ENCODE data around the gene SLIT3. TPM values are rescaled to one million over a fixed set of nuclear protein-coding genes. Genes with fewer than 3 reads are reported as not detected.

The SLIT3 gene
- total RNA-seq, 2 donors from 2014 or later = 6.6 to 6.7 TPM

DNA sequence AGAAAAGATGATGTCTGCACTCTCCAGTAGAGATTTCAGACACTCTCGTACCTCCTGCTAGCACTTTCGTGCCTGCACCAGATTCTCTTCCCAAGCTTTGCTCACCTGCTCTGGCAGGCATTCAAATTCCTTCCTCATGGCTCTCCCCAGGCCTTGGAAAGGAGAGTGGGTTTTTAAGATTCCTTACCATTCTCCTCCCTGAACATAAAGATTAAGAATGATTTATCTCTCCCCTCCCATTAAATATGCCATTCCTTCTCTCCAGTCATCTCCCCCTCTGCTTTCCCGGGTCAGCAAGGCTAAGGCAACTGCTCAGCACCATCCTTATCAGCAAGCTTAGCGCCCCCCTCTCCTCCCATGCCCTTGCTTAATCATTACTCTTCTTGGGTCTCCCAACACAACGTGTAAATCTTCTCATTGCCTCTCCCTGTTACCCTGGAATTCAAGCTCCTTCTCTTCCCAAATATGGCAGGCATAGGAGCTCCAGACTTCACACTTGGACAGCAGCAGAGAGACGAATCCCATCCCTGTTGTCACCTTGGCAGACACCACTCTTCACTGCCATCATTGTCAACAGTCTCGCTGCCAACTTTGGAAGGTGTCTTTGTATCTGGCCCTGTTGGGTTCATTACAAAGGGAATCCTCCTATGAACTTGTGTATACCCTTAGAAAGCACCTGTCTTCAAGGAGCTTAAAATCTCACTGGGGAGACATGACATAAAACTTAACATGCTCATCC, 332.9 kb downstream of the SLIT3 start:
- no peaks in the 10 kb centered on the region for H3K36me3 ChIP-seq (replicated peaks in 1 of 2; ENCODE audit: insufficient read depth in 1 of 2, low read depth in 2 of 2)
- H3K9me3 ChIP-seq = no peaks in the 10 kb centered on the region
- ATAC-seq (no peak), DNase-seq (no peak)
- no peak overlapping the region for H3K4me3 ChIP-seq
- 44 to 50% methylated on average over 7 of the region's 7 CpGs for WGBS, 2 donors
- no peaks in the 10 kb centered on the region for H3K27me3 ChIP-seq
- H3K4me1 ChIP-seq = no peaks in the 10 kb centered on the region
- TF ChIP-seq POLR2A (IDR thresholded peaks at IDR 0.05) = no peak
- TF ChIP-seq, protein P1, sequence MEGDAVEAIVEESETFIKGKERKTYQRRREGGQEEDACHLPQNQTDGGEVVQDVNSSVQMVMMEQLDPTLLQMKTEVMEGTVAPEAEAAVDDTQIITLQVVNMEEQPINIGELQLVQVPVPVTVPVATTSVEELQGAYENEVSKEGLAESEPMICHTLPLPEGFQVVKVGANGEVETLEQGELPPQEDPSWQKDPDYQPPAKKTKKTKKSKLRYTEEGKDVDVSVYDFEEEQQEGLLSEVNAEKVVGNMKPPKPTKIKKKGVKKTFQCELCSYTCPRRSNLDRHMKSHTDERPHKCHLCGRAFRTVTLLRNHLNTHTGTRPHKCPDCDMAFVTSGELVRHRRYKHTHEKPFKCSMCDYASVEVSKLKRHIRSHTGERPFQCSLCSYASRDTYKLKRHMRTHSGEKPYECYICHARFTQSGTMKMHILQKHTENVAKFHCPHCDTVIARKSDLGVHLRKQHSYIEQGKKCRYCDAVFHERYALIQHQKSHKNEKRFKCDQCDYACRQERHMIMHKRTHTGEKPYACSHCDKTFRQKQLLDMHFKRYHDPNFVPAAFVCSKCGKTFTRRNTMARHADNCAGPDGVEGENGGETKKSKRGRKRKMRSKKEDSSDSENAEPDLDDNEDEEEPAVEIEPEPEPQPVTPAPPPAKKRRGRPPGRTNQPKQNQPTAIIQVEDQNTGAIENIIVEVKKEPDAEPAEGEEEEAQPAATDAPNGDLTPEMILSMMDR (IDR thresholded peaks at IDR 0.05) = no peak
- H3K27ac ChIP-seq = no peak overlapping the region
- intact Hi-C loops (cut with DNase I) = no loop called here

- intact Hi-C loops (cut with DNase I) = no loop called here
- no peaks in the 10 kb centered on the region for H3K9me3 ChIP-seq
- H3K4me3 ChIP-seq = no peak overlapping the region
- ATAC-seq = no peak
- H3K27ac ChIP-seq = no peak overlapping the region
- H3K4me1 ChIP-seq = no peaks in the 10 kb centered on the region
- H3K27me3 ChIP-seq = no peaks in the 10 kb centered on the region
- no peaks in the 10 kb centered on the region for H3K36me3 ChIP-seq (replicated peaks in 1 of 2; ENCODE audit: insufficient read depth in 1 of 2, low read depth in 2 of 2)
- no peak for TF ChIP-seq POLR2A (IDR thresholded peaks at IDR 0.05)
- TF ChIP-seq, protein P1 (IDR thresholded peaks at IDR 0.05) = no peak
- no peak for DNase-seq
- WGBS, 2 donors = 89 to 92% methylated on average over 5 of the region's 5 CpGs
These were observed 335.3 kb downstream of the SLIT3 start for GRCh38 chr5:168965638-168966037.

DNA sequence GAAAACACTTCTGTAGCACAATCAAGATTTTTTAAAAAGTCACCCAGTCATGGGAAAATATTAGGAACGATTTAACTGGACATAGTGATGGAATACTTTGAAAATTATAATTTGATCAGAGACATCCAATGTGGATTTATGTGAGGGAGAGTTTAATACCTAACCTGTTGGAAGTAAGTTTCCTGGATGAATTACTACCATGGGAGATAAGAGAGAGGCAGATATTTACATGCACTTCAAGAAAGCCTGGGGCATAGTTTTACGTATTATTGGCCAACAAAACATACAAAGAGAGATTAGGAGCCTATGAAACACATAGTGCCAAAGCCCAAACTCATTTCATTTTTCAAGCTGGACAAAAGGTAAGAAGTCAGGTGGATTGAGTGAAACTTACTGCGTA, 336.8 kb downstream of the SLIT3 start:
- ATAC-seq = peak; percentile 33
- H3K27me3 ChIP-seq = no peaks in the 10 kb centered on the region
- no peaks in the 10 kb centered on the region for H3K4me1 ChIP-seq
- no peak for DNase-seq
- TF ChIP-seq POLR2A (IDR thresholded peaks at IDR 0.05) = no peak
- TF ChIP-seq, protein P1 (IDR thresholded peaks at IDR 0.05) = no peak
- H3K9me3 ChIP-seq = no peaks in the 10 kb centered on the region
- WGBS, 2 donors = 29 to 31% methylated on average over 3 of the region's 3 CpGs
- H3K36me3 ChIP-seq (replicated peaks in 1 of 2; ENCODE audit: insufficient read depth in 1 of 2, low read depth in 2 of 2) = no peaks in the 10 kb centered on the region
- H3K4me3 ChIP-seq = no peak overlapping the region
- intact Hi-C loops (cut with DNase I) = no loop called here
- H3K27ac ChIP-seq = no peak overlapping the region

DNA sequence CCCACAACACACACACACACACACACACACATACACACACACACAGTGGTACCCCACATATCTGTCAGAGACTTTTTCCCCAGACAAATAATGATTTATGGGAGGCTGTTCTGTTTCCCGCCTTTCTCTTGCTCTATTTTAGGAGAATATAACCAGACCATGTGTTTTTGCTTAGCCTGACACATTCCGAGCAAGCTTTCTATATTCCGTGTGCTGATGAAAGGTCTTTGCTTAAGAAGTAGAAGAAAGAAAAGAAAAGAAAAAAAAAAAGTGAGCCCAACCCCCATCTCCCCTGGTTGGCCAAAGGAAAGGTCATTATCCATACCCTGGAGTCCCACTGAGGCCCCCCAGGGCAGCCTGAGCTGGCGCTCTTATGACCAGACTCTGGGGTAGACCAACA, 338.6 kb downstream of the SLIT3 start:
- Histone ChIP-seq H3K27me3 (no peaks in the 10 kb centered on the region), H3K27ac (no peak overlapping the region), H3K36me3 (replicated peaks in 1 of 2; ENCODE audit: insufficient read depth in 1 of 2, low read depth in 2 of 2) (no peaks in the 10 kb centered on the region), H3K4me1 (no peaks in the 10 kb centered on the region), H3K4me3 (no peak overlapping the region), H3K9me3 (no peaks in the 10 kb centered on the region)
- intact Hi-C loops (cut with DNase I) = no loop called here
- 80 to 87% methylated on average over 4 of the region's 4 CpGs for WGBS, 2 donors
- TF ChIP-seq POLR2A (IDR thresholded peaks at IDR 0.05) = no peak
- TF ChIP-seq, protein P1 (IDR thresholded peaks at IDR 0.05) = no peak
- no peak for ATAC-seq
- DNase-seq = no peak

DNA sequence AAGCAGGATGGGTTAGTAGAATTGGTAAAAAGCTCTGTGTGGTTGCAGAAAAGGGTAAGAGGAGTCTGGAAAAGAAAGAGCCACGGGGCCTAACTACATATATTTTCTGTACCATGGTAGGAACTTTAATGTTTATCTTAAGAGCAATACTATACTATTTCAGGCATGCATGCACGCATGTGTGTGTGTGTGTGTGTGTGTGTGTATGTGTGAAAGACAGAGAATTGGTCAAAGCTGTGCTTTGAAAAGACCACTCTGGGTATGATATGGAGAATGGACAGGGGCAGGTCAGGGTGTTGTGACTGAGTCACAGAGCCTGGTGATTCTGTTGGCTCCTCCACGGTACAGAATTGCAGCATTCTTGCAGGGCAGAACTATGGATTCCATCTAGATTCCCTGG, 339.3 kb downstream of the SLIT3 start:
- Histone ChIP-seq H3K4me3 (no peak overlapping the region), H3K9me3 (no peaks in the 10 kb centered on the region), H3K27ac (no peak overlapping the region), H3K36me3 (replicated peaks in 1 of 2; ENCODE audit: insufficient read depth in 1 of 2, low read depth in 2 of 2) (no peaks in the 10 kb centered on the region), H3K27me3 (no peaks in the 10 kb centered on the region), H3K4me1 (no peaks in the 10 kb centered on the region)
- no peak for DNase-seq
- no peak for ATAC-seq
- WGBS, 2 donors = 76 to 78% methylated on average over 3 of the region's 3 CpGs
- intact Hi-C loops (cut with DNase I) = no loop called here
- TF ChIP-seq POLR2A (IDR thresholded peaks at IDR 0.05) = no peak
- TF ChIP-seq, protein P1 (IDR thresholded peaks at IDR 0.05) = no peak
